HG02759 (cell line): ENCODE measurements around the gene CALY.
"Not testable (repeated sequence)": the region's sequence is repeated elsewhere in the genome, so short reads cannot be mapped to it uniquely, and the experiment has no call there.

Experiments
- ATAC-seq: cut with Tn5 transposase; IDR thresholded peaks from one replicate; pipeline ENCODE4 v1.9.1; 2021; ENCODE audit warnings: mild to moderate bottlenecking, moderate library complexity; ENCODE audit not compliant: unreplicated experiment

CALY gene

GRCh38 chr10:133367461-133367860 lies 30.8 kb upstream of the CALY start:
- not testable (repeated sequence) for ATAC-seq

- ATAC-seq: no peak
These were observed 30.1 kb upstream of the CALY start for GRCh38 chr10:133366751-133367150.

GRCh38 chr10:133366130-133366478 lies 29.4 kb upstream of the CALY start:
- ATAC-seq: no peak

GRCh38 chr10:133365461-133366129 lies 28.9 kb upstream of the CALY start:
- no peak for ATAC-seq

GRCh38 chr10:133364645-133365431 lies 28.1 kb upstream of the CALY start:
- ATAC-seq: no peak

- ATAC-seq: no peak
These were observed 26.1 kb upstream of the CALY start for GRCh38 chr10:133362846-133363245.

- ATAC-seq: no peak
These were observed 25.2 kb upstream of the CALY start for GRCh38 chr10:133361773-133362441.

- ATAC-seq: no peak
These were observed 24.5 kb upstream of the CALY start for GRCh38 chr10:133361227-133361626.

GRCh38 chr10:133359972-133360610 lies 23.4 kb upstream of the CALY start:
- no peak for ATAC-seq

GRCh38 chr10:133359554-133359971 lies 22.9 kb upstream of the CALY start:
- ATAC-seq: no peak

GRCh38 chr10:133358925-133359310 lies 22.2 kb upstream of the CALY start:
- no peak for ATAC-seq

GRCh38 chr10:133358162-133358924 lies 21.6 kb upstream of the CALY start:
- ATAC-seq: no peak

GRCh38 chr10:133357285-133358161 lies 20.8 kb upstream of the CALY start, which contains the start of gene FUOM:
TSS of gene FUOM (minus strand) at chr10:133358019. CDS start at chr10:133358007, 12 bp downstream.
- ATAC-seq: peak; percentile 79

GRCh38 chr10:133356549-133357284 lies 20.0 kb upstream of the CALY start:
- no peak for ATAC-seq

- no peak for ATAC-seq
These were observed 19.3 kb upstream of the CALY start for GRCh38 chr10:133355991-133356390.

- no peak for ATAC-seq
These were observed 18.6 kb upstream of the CALY start for GRCh38 chr10:133355266-133355665.

GRCh38 chr10:133354672-133355240 lies 18.1 kb upstream of the CALY start:
- ATAC-seq: no peak

- ATAC-seq: no peak
These were observed 17.4 kb upstream of the CALY start for GRCh38 chr10:133353988-133354605.
